Measurements from ENCODE around the gene IREB2.

- TF ChIP-seq CTCF (IDR thresholded peaks at IDR 0.05; ENCODE audit: low read depth, low read length) (peak; percentile 29), EZH2phosphoT487 (IDR thresholded peaks at IDR 0.05; ENCODE audit: low read depth) (no peak)
These were observed 41.0 kb upstream of the IREB2 start for GRCh38 chr15:78396976-78397375.
